GM19099 (cell line): ENCODE data around the gene PCBP1.

Experiments used
- POLR2A ChIP-seq: IDR thresholded peaks from 3 replicates; pipeline ENCODE4 v1.6.1; 2011; ENCODE audit warnings: low read depth; ENCODE audit not compliant: insufficient read length; ENCODE audit errors: extremely low read depth

The PCBP1 gene

GRCh38 chr2:70086838-70087701 lies at the start of gene PCBP1:
Gene PCBP1, plus strand, starts transcription at chr2:70087477. Its CDS starts 267 bp downstream, at chr2:70087744.
- peak; percentile 80 for TF ChIP-seq POLR2A

- TF ChIP-seq POLR2A = no peak
Measured at GRCh38 chr2:70039366-70039765, 47.9 kb upstream of the PCBP1 start.

- no peak for TF ChIP-seq POLR2A
Measured at GRCh38 chr2:70041663-70042062, 45.6 kb upstream of the PCBP1 start.

- no peak for TF ChIP-seq POLR2A
Measured at GRCh38 chr2:70042246-70042645, 45.0 kb upstream of the PCBP1 start.

GRCh38 chr2:70043252-70043875 lies 43.9 kb upstream of the PCBP1 start:
- TF ChIP-seq POLR2A = no peak

DNA sequence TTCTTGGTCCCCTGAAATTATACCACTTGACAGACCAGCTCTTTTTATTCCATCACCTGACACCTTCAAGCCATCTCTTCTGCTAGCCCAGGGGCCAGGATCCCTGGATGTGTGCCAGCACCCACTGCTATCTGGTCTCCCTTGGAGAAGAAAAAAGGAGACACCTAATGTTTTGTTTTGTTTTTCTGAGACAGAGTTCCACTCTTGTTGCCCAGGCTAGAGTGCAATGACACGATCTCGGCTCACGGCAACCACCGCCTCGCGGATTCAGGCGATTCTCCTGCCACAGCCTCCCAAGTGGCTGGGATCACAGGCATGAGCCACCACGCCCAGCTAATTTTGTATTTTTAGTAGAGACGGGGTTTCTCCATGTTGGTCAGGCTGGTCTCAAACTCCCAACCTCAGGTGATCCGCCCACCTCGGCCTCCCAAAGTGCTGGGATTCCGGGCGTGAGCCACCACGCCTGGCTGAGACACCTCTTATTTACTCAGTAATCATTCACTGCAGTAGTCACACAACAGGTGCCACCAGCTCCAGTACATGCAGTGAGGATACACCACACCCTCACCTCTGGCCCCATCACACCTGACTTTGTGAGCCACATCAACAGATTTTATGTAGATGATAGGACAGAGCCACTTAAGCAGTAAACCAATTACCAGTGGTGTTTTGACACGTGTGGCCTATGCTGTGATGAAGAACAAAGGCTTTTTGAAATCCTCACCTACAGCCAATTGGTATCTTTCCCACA lies 42.8 kb upstream of the PCBP1 start:
- TF ChIP-seq POLR2A = no peak

DNA sequence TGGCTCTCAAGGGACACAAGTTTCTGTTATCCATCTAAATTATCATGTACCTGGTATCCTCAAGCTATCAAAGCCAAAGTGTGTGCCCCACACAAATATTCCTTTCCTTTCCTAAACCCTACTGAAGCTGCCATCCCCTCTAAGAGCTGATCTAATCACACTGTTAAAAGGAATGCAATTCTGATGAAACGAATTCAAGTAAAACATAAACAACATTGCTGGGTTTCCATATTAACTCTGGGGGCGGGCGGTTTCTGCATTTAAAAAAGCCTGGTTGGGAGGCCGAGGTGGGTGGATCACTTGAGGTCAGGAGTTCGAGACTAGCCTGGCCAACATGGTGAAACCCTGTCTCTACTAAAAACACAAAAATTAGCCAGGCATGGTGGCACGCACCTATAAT lies 41.9 kb upstream of the PCBP1 start:
- TF ChIP-seq POLR2A = no peak

DNA sequence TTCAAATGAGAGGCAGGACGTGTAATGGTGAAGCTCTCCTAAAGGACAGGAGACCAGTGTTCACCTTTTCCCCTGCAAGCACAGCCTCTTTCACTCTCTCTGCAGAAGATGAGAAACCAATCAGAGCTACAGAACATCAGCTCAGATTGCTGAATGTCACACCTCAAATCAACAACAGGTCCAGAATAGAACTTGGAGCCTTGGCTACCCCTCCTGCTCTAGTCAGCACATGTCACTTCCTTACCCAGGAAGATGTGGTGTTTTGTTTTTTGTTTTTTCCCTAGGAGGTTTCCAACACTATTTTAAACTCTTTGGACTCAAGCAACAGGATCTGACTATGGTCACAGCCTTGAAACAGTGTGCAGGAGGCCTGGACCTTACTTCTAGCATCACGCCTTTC lies 41.3 kb upstream of the PCBP1 start:
- TF ChIP-seq POLR2A = no peak

GRCh38 chr2:70046534-70046933 lies 40.7 kb upstream of the PCBP1 start:
- no peak for TF ChIP-seq POLR2A

DNA sequence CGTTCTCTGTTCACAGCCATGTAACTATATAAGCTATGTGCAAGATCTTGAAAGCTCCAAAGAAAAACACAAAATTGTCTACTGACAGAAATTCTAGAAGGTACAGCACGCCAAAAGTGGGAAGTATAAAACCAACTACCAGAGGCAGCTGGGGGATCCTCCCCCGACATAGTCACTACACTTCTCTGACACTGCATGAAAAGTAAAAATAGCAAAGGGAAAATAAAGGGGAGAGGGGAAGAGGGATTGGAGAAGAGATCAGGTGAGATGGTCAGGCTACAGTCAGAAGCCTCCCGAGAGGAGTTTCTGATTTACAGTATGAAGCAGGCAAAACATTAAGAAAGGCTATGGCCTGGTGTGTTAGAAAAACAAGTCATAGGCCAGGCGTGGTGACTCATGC lies 39.8 kb upstream of the PCBP1 start:
- TF ChIP-seq POLR2A = no peak

DNA sequence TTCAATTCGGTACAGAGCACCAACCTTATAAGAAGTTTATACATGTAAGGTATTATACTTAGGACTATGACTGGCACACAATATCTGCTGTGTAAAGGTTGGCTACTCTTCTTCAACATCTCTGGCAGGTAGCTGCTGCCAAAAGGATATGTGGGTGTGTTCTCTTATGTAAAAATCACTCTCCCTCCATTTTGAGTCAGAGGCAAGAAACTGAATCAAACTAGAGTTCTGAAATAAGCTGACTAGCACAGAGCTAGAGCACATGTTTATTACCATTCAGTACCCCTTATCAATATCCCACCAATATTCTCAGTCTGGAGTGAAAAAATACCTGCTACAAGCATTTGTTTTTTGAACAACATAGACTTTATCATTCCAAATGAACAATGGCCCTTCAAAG lies 38.0 kb upstream of the PCBP1 start:
- no peak for TF ChIP-seq POLR2A

DNA sequence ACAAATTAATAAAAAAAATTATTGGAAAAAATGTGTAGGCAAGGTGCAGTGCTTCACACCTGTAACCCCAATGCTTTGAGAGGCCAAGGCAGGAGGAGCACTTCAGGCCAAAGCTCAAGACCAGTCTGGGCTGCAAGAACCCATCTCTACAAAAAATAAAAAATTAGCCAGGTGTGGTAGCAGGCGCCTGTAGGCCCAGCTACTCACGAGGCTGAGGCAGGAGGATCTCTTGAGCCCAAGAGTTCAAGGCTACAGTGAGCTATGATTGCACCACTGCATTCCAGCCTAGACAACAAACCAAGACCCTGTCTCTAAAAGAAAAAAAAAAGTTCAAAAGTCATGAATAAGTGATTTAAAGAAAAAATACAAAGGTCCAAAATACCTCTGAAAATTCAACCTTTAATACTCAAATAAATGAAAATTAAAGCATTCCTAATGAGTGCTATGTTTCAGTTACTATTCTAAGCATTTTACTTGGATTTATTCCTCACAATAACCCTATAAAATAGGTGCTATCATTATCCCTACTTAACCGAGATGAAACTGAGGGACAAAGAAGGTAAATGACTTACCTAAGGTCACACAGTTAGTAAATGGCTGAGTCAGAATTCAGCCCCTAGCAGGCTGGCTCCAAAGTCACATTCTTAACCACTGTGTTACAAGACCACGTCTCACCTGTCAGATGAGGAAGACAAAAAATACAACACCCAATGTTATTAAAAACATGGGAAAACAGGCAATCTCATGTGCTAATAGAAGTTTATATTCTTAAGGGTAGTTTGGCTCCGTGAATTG lies 36.4 kb upstream of the PCBP1 start:
- TF ChIP-seq POLR2A = no peak

GRCh38 chr2:70061317-70061716 lies 26.0 kb upstream of the PCBP1 start:
- TF ChIP-seq POLR2A = no peak

GRCh38 chr2:70062270-70062669 lies 25.0 kb upstream of the PCBP1 start:
- TF ChIP-seq POLR2A = no peak

DNA sequence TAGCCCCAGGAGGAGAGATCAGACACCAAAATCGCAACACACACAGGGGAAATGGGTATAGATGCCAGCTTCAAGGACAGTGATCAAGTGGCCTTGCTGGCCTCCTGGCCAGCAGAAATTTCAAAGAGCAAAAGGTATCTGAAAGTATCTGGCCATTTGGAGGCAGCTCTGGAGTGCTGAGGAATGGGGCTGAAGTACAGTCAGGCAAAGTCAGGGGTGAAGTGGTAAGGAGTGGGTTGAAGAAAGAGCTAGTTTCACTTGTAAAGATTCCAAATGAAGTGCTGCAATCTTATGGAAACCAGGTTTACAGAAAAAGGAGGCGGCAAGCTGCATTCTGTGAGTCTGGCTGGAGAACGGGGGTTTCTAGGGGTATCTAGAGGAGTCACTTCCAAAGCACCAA lies 19.2 kb upstream of the PCBP1 start:
- no peak for TF ChIP-seq POLR2A
